Right atrium auricular region (tissue), 2 donors: ENCODE measurements around the gene HNRNPC. TPM values are rescaled to one million over a fixed set of nuclear protein-coding genes. Genes with fewer than 3 reads are reported as not detected.
"Not testable (repeated sequence)": the region's sequence is repeated elsewhere in the genome, so short reads cannot be mapped to it uniquely, and the experiment has no call there.

Source experiments
- DNase-seq: peaks from one replicate; pipeline ENCODE4 v3.0.0-alpha.2; 2019; ENCODE audit warnings: low spot score
- H3K27ac ChIP-seq, 2 donors: fragments of 200-600 bp; sonication (generic); 1 replicate in 1 of 2; 2 replicates in 1 of 2; pipeline ENCODE4 v1.5.1; 2016 to 2019
- H3K27me3 ChIP-seq, 2 donors: fragments of 200-600 bp; sonication (generic); one replicate each; pipeline versions ENCODE4 v1.5.1 to v1.6.0; 2017 to 2019
- H3K36me3 ChIP-seq: fragments of 200-600 bp; sonication (generic); one replicate; pipeline ENCODE4 v1.5.1; 2016
- H3K4me1 ChIP-seq, 2 donors: fragments of 200-600 bp; sonication (generic); one replicate each; pipeline versions ENCODE4 v1.5.1 to v1.6.0; 2017 to 2019
- H3K4me3 ChIP-seq, 2 donors: fragments of 200-600 bp; sonication (generic); 1 replicate in 1 of 2; 2 replicates in 1 of 2; pipeline ENCODE4 v1.5.1; 2017 to 2019; ENCODE audit warnings: mild to moderate bottlenecking in 1 of 2, moderate library complexity in 1 of 2
- H3K9me3 ChIP-seq, 2 donors: fragments of 200-600 bp; sonication (generic); one replicate each; pipeline ENCODE4 v1.5.1; 2019
- CTCF ChIP-seq, 2 donors: fragments of 200-600 bp; sonication (generic); IDR thresholded peaks; one replicate each; pipeline ENCODE4 v1.5.1; 2019; ENCODE audit warnings: antibody characterized with exemption in 2 of 2
- total RNA-seq, 2 donors: library from RNA; depleted of rRNA; stranded (reverse); fragments of >200 nt; gene quantifications; one replicate each; pipeline ENCODE4 v1.1.0, GENCODE V29; 2016

HNRNPC gene
- total RNA-seq, 2 donors from 2014 or later: 254 to 277 TPM

- no peaks in the 10 kb centered on the region for H3K36me3 ChIP-seq
- H3K9me3 ChIP-seq: no peaks in the 10 kb centered on the region
- no peaks in the 10 kb centered on the region for H3K4me1 ChIP-seq
- peak overlapping the region; percentile 29 to 39 for H3K4me3 ChIP-seq
- DNase-seq: peak; percentile 79
- TF ChIP-seq CTCF (IDR thresholded peaks at IDR 0.05): no peak
- peak overlapping the region; percentile 67 to 73 for H3K27ac ChIP-seq
- H3K27me3 ChIP-seq: no peaks in the 10 kb centered on the region
Measured at GRCh38 chr14:21308479-21309237, 39.4 kb upstream of the HNRNPC start.

- H3K4me3 ChIP-seq: peak overlapping the region; percentile 29 to 39
- peak overlapping the region; percentile 67 to 73 for H3K27ac ChIP-seq
Measured at GRCh38 chr14:21308132-21308478, 38.9 kb upstream of the HNRNPC start.

GRCh38 chr14:21307637-21308036, 38.4 kb upstream of the HNRNPC start:
- Histone ChIP-seq H3K27ac (peak overlapping the region in 1 of 2 donors; percentile 73), H3K9me3 (no peaks in the 10 kb centered on the region), H3K27me3 (no peaks in the 10 kb centered on the region), H3K4me3 (no peak overlapping the region), H3K36me3 (no peaks in the 10 kb centered on the region), H3K4me1 (no peaks in the 10 kb centered on the region)
- no peak for DNase-seq
- TF ChIP-seq CTCF (IDR thresholded peaks at IDR 0.05): no peak

More at GRCh38 chr14:21308132-21308478, 38.9 kb upstream of the HNRNPC start:
- H3K27me3 ChIP-seq: no peaks in the 10 kb centered on the region
- TF ChIP-seq CTCF (IDR thresholded peaks at IDR 0.05): no peak
- H3K9me3 ChIP-seq: no peaks in the 10 kb centered on the region
- no peaks in the 10 kb centered on the region for H3K4me1 ChIP-seq
- H3K36me3 ChIP-seq: no peaks in the 10 kb centered on the region
- DNase-seq: no peak

GRCh38 chr14:21302836-21303140, 33.5 kb upstream of the HNRNPC start:
- not testable (repeated sequence) for H3K4me3 ChIP-seq, DNase-seq, H3K27ac ChIP-seq, H3K36me3 ChIP-seq, H3K4me1 ChIP-seq, H3K27me3 ChIP-seq, H3K9me3 ChIP-seq

GRCh38 chr14:21302013-21302835, 33.0 kb upstream of the HNRNPC start:
- Histone ChIP-seq H3K36me3 (no peaks in the 10 kb centered on the region), H3K4me1 (peaks cover 0 to 5% of the 10 kb centered on the region in 2 donors), H3K9me3 (no peaks in the 10 kb centered on the region), H3K27me3 (no peaks in the 10 kb centered on the region), H3K4me3 (no peak overlapping the region), H3K27ac (no peak overlapping the region)
- no peak for TF ChIP-seq CTCF (IDR thresholded peaks at IDR 0.05)
- DNase-seq: no peak

GRCh38 chr14:21300892-21301291, 31.6 kb upstream of the HNRNPC start:
- no peak for DNase-seq
- peak in 1 of 2 donors; percentile 36 for TF ChIP-seq CTCF (IDR thresholded peaks at IDR 0.05)
- H3K36me3 ChIP-seq: no peaks in the 10 kb centered on the region

More at GRCh38 chr14:21300892-21301291, 31.6 kb upstream of the HNRNPC start:
- Histone ChIP-seq H3K4me1 (peaks cover 0 to 5% of the 10 kb centered on the region in 2 donors), H3K27ac (no peak overlapping the region), H3K4me3 (peak overlapping the region in 1 of 2 donors; percentile 31), H3K27me3 (no peaks in the 10 kb centered on the region), H3K9me3 (no peaks in the 10 kb centered on the region)
